Suprapubic skin (tissue), 4 donors: ENCODE results near the gene GRM7. TPM values are rescaled to one million over a fixed set of nuclear protein-coding genes. Genes with fewer than 3 reads are reported as not detected.

Experiments used
- DNase-seq, 2 donors: peaks; one replicate each; pipeline ENCODE4 v3.0.0-alpha.2; 2019; ENCODE audit warnings: low spot score in 2 of 2
- H3K27ac ChIP-seq: fragments of 200-600 bp; sonication (generic); one replicate; pipeline ENCODE4 v1.5.1; 2019
- H3K27me3 ChIP-seq: fragments of 200-600 bp; sonication (generic); one replicate; pipeline ENCODE4 v1.5.1; 2019
- H3K36me3 ChIP-seq: fragments of 200-600 bp; sonication (generic); one replicate; pipeline ENCODE4 v1.5.1; 2019
- H3K4me1 ChIP-seq: fragments of 200-600 bp; sonication (generic); one replicate; pipeline ENCODE4 v1.5.1; 2019
- H3K4me3 ChIP-seq: fragments of 200-600 bp; sonication (generic); one replicate; pipeline ENCODE4 v1.5.1; 2019; ENCODE audit warnings: mild to moderate bottlenecking
- H3K9me3 ChIP-seq: fragments of 200-600 bp; sonication (generic); one replicate; pipeline ENCODE4 v1.5.1; 2019
- EP300 ChIP-seq: sonication (generic); formaldehyde crosslinking; IDR thresholded peaks from one replicate; pipeline ENCODE4 v1.6.1; 2017; ENCODE audit warnings: antibody characterized with exemption
- POLR2A ChIP-seq, 2 donors: fragments of 450-650 bp; IDR thresholded peaks; one replicate each; pipeline ENCODE4 v1.6.1; 2017; ENCODE audit warnings: antibody characterized with exemption in 2 of 2, mild to moderate bottlenecking in 2 of 2, moderate library complexity in 2 of 2
- POLR2AphosphoS5 ChIP-seq, 3 donors: sonication (generic); formaldehyde crosslinking; IDR thresholded peaks; one replicate each; pipeline ENCODE4 v1.6.1; 2017; ENCODE audit warnings: antibody characterized with exemption in 3 of 3
- WGBS: methylation state at CpG from one replicate; pipeline ENCODE4 v1.1.5; 2018; 5-methylcytosine and 5-hydroxymethylcytosine counted together
- total RNA-seq, 4 donors: library from RNA; depleted of rRNA; stranded (reverse); fragments of >200 nt; gene quantifications; one replicate each; pipeline ENCODE4 v1.1.0, GENCODE V29; 2016
- TF ChIP-seq, protein P1 (sequence below), 2 donors: fragments of 200-600 bp in 1 of 2; fragments of 450-650 bp in 1 of 2; sonication (generic) in 1 of 2; IDR thresholded peaks; one replicate each; pipeline ENCODE4 v1.5.1; 2016 to 2019; ENCODE audit warnings: antibody characterized with exemption in 2 of 2, mild to moderate bottlenecking in 1 of 2, moderate library complexity in 1 of 2

The GRM7 gene
- total RNA-seq, 4 donors from 2014 or later: 0.21 to 0.48 TPM; not detected in 2

DNA sequence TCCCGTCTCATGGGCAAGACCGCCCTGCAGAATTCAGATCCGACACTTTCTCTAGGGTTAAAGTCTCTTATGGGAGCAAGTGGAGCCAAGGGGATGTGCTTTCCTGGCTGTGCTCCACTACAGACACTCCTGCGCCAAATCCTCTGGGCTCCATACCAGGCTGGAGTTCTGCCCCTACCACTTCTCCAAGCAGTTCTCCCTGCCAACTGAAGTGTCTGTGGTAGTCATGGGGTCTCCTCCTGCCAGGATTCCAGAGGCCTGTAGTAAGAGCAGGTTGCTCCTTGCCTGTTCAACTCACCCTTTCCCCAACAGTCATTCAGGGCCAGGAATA lies 403.2 kb downstream of the GRM7 start:
- Histone ChIP-seq H3K36me3 (no peaks in the 10 kb centered on the region), H3K4me3 (no peak overlapping the region), H3K9me3 (peaks cover 7% of the 10 kb centered on the region), H3K4me1 (no peaks in the 10 kb centered on the region), H3K27ac (no peak overlapping the region), H3K27me3 (no peaks in the 10 kb centered on the region)
- WGBS: 58% methylated on average over 4 of the region's 4 CpGs
- no peak for DNase-seq
- TF ChIP-seq, protein P1, sequence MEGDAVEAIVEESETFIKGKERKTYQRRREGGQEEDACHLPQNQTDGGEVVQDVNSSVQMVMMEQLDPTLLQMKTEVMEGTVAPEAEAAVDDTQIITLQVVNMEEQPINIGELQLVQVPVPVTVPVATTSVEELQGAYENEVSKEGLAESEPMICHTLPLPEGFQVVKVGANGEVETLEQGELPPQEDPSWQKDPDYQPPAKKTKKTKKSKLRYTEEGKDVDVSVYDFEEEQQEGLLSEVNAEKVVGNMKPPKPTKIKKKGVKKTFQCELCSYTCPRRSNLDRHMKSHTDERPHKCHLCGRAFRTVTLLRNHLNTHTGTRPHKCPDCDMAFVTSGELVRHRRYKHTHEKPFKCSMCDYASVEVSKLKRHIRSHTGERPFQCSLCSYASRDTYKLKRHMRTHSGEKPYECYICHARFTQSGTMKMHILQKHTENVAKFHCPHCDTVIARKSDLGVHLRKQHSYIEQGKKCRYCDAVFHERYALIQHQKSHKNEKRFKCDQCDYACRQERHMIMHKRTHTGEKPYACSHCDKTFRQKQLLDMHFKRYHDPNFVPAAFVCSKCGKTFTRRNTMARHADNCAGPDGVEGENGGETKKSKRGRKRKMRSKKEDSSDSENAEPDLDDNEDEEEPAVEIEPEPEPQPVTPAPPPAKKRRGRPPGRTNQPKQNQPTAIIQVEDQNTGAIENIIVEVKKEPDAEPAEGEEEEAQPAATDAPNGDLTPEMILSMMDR (IDR thresholded peaks at IDR 0.05): no peak
- TF ChIP-seq POLR2AphosphoS5 (IDR thresholded peaks at IDR 0.05) (no peak), EP300 (no peak), POLR2A (IDR thresholded peaks at IDR 0.05) (no peak)

DNA sequence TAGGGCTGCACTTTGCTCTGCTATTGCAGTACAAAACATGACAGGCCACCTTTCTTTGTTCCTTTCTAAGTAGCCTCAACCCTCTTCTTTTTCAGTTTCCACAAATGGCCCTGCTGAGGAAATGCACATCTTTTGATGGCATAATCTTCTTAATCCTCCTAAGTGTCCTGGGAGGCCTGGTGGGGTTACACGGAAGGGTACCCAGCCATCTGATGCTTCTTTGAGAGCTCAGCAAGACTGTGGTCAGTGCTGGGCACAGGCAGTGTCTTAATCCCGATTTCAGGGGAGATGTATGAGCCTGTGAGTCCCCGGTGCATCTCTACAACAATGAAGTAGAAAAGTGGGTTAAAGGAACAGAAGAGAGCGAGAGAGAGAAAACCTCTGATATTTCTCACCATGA lies 404.8 kb downstream of the GRM7 start:
- TF ChIP-seq POLR2AphosphoS5 (IDR thresholded peaks at IDR 0.05): no peak
- TF ChIP-seq, protein P1 (IDR thresholded peaks at IDR 0.05): no peak
- peaks cover 7% of the 10 kb centered on the region for H3K9me3 ChIP-seq
- WGBS: 62% methylated on average over 4 of the region's 4 CpGs
- no peaks in the 10 kb centered on the region for H3K27me3 ChIP-seq
- no peaks in the 10 kb centered on the region for H3K36me3 ChIP-seq
- no peak overlapping the region for H3K27ac ChIP-seq
- DNase-seq: no peak
- no peaks in the 10 kb centered on the region for H3K4me1 ChIP-seq
- H3K4me3 ChIP-seq: no peak overlapping the region

DNA sequence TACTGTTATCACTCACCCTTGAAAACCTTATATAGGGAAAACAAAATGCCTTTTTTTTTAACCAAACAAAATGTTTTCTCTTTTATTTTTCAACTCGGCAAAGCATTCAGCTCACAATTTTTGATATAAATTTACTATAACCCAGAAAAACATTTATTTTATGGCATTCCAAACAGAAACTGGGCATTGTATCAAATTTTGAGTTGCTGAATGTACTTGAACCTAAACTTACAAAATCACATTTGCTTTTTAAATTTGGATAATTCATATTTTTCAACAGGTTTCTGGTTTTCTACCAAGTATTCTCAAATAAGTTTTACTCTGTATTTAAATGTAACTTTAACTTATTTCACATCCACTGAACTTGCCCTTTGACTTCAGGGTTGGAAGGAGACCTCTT lies 405.6 kb downstream of the GRM7 start:
- Histone ChIP-seq H3K9me3 (peaks cover under 1% of the 10 kb centered on the region), H3K27ac (no peak overlapping the region), H3K27me3 (no peaks in the 10 kb centered on the region), H3K4me1 (no peaks in the 10 kb centered on the region), H3K4me3 (no peak overlapping the region), H3K36me3 (no peaks in the 10 kb centered on the region)
- TF ChIP-seq POLR2AphosphoS5 (IDR thresholded peaks at IDR 0.05): no peak
- TF ChIP-seq POLR2A (IDR thresholded peaks at IDR 0.05): no peak
- TF ChIP-seq, protein P1 (IDR thresholded peaks at IDR 0.05): no peak
- TF ChIP-seq EP300: no peak
- whole genome bisulfite sequencing: 77% methylated on average over 1 of the region's 1 CpG
- no peak for DNase-seq

DNA sequence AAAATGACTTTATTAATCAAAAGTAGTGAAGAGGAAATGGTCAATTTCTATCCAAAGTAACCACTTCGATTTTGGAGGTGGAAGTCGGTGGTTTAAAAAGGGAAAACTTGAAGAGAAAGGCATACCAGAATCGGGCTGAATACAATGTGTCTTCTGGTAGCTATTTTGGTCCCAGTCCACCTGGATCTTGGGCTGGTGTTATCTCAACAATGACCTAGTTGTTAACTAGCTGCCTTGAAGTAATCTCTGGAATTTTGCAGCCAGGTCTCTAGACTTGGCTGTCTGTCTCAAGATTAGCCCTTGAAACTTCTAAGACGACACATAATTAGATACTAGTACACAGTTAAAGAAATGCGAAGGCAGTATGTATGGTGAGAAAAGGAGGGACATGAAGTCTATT lies 409.8 kb downstream of the GRM7 start:
- Histone ChIP-seq H3K27ac (no peak overlapping the region), H3K4me1 (no peaks in the 10 kb centered on the region), H3K9me3 (no peaks in the 10 kb centered on the region), H3K27me3 (no peaks in the 10 kb centered on the region), H3K36me3 (no peaks in the 10 kb centered on the region), H3K4me3 (no peak overlapping the region)
- no peak for DNase-seq
- 74% methylated on average over 5 of the region's 5 CpGs for WGBS
- TF ChIP-seq EP300: no peak
- no peak for TF ChIP-seq POLR2AphosphoS5 (IDR thresholded peaks at IDR 0.05)
- TF ChIP-seq, protein P1 (IDR thresholded peaks at IDR 0.05): no peak

DNA sequence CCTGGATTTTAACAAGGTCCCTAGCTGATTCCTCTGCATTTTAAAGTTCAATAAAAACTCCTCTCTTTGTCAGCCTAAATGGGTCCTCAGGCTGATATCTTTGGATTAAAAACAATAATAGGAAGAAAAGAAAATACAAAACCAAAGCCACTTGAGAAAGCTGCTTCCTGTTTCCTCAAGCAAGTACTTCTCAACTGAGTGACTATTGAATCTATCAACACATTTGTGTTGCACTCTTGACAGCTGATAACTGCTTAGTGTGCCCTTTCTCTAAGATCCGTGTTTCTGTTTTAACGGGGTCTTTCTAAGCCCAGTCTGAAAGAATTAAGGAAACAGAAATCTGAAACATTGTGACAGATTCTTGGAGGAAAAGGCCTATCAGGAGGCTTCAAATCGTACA lies 410.7 kb downstream of the GRM7 start:
- WGBS: 77% methylated on average over 3 of the region's 3 CpGs
- TF ChIP-seq, protein P1 (IDR thresholded peaks at IDR 0.05): no peak
- TF ChIP-seq EP300: no peak
- TF ChIP-seq POLR2AphosphoS5 (IDR thresholded peaks at IDR 0.05): no peak
- TF ChIP-seq POLR2A (IDR thresholded peaks at IDR 0.05): no peak
- Histone ChIP-seq H3K9me3 (no peaks in the 10 kb centered on the region), H3K27me3 (no peaks in the 10 kb centered on the region), H3K36me3 (no peaks in the 10 kb centered on the region), H3K27ac (no peak overlapping the region), H3K4me3 (no peak overlapping the region), H3K4me1 (no peaks in the 10 kb centered on the region)
- DNase-seq: no peak
